NCI-H748 (cell line): ENCODE results near the gene GFER.
"Not testable (repeated sequence)": the region's sequence is repeated elsewhere in the genome, so short reads cannot be mapped to it uniquely, and the experiment has no call there.

Experiments used
- DNase-seq: peaks from one replicate; lab custom pipeline; 2025; ENCODE audit not compliant: unreplicated experiment; lab: John Stamatoyannopoulos, UW

The GFER gene

DNA sequence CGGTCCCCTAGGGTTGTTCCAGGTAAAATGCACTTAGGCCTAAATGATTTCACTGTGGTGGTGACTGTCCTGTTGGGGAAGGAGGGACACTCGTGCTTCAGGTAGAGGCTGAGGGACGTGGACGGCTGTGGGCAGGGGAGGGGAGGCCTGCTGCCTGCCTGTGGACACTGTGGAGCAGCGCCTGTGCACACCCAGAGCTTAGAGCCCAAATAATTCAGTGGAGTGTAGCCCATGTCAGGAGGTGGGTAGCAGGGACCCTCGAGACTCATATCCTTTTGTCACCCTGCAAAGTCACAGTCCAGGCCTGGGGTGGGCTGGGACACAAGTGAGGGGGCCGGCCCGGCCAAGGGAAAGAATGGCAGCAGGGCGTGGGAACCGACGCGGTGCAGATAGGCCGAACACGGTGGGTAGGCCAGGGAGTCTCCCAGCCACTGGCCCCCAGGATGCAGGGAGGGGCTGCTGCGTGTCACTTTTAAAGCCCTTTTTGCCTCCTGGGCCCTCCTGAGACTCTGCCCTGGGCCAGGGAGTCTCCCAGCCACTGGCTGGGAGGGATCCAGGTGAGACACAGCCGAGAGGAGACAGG lies 42.0 kb downstream of the GFER start:
- DNase-seq = no peak

DNA sequence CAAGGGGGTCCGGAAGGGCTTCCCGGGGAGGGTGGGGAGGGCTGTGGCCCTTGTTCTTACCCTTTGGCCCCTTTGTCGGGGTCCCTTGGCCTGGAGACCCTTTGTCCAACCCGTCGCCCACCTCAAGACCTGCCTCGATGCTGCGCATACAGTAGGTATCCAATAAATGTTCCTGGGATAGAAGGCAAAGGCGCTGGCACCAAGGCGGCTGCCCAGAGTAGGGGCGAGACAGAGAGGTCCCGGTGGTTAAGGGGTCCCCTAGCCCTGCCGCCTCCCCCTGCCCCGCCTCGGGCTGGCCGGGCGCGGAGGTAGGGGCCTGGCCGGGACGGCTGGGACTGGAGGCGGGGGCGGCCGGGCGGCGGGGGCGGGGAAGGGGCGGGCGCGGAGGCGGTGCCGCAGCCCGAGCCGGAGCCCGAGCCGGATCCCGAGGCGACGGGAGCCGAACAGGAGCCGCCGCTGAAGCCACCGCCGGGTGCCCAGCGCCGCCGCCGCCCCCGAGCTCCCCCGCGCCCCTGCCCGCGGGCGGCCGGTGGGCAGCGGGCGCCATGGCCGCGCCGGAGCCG lies 42.5 kb downstream of the GFER start, which contains the start of gene NHERF2:
TSS of gene NHERF2 (plus strand) at position 442 of the 563 bp plus-strand sequence. CDS start at position 546, 104 bp downstream.
- DNase-seq = peak; percentile 42

DNA sequence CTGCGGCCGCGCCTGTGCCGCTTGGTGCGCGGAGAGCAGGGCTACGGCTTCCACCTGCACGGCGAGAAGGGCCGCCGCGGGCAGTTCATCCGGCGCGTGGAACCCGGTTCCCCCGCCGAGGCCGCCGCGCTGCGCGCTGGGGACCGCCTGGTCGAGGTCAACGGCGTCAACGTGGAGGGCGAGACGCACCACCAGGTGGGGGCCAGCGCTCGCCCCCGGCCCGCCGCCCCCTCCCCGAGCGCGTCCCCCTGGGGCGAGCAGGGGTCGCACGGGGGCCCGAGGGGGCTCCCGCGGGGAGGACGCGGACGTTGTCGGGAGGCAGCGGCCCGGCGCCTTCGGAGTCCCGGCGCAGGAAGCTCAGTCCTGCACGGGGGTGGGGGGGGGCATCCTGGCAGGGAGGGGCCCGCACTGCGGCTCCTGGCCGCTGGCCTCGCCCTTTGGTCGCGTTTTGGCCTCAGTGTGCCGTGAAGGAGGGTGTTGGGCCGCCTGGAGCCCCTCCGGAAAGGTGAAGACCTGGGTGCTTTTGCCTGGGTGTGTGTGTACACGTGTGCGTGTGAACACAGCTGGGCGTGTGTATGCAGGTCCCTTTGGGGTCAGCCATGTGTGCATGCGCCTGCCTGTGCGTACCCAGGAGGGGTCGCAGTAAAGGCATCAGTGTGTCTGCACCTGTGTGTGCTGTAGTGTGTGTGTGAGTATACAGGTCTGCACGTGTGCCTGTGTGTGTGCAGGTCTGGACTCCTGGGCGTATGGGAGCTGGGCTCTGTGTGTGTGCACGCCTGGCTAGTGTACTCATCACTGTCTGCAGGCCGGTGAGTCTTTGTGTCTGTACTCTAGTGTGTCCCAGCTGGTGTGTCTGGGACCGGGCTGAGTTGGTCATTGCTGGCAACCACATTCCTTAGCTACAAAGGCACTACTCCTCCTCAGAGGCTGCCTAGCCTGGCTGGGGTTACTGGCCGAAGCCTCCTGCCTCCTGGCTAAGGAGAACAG lies 43.3 kb downstream of the GFER start:
- DNase-seq = peak; percentile 42

DNA sequence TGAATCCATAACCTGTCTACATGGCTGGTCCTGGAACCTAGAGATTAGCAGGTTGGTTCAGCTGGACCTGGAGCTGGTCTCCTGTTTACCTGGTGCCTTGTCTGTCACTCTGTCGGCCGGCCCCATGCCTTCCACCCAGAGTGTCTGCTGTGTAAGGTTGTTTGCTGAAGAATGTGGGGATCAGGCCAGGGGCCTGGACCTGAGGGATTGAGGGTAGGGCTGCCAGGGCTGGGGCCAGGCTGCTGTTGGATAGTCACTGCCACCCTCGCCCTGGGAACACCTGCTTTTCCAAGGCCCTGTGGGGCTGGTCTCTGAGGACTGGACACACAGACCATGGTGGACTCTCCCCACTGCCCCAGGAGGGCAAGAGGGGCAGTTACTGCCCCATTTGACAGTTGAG lies 44.2 kb downstream of the GFER start:
- no peak for DNase-seq

DNA sequence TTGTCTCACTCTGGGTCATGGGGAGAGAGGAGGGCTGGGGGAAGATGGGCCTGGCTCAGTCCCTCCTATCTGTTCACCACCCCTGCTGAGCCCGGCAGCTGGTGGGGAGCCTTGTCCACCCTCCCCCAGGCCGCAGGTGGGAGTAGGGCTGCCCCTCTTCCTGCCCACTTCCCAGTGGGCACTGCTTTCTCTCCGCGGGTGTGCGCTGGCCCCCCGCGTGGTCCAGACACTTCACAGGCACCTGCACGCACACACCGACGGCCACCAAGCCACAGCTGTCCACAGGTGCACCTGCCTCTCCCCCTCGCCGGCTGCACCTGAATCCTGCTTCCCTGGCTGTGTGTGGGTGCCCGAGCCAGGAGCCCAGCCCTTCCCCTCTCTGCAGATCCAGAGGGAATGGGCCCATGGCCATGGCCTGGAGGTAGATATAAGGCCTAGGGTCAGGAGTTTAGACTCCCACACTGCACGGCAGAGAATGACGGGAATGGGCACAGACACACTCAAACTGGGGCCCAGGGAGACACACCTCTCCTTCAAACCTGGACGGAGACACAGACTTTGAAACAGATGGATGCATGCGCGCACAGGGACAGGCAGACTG lies 44.7 kb downstream of the GFER start:
- DNase-seq = no peak

DNA sequence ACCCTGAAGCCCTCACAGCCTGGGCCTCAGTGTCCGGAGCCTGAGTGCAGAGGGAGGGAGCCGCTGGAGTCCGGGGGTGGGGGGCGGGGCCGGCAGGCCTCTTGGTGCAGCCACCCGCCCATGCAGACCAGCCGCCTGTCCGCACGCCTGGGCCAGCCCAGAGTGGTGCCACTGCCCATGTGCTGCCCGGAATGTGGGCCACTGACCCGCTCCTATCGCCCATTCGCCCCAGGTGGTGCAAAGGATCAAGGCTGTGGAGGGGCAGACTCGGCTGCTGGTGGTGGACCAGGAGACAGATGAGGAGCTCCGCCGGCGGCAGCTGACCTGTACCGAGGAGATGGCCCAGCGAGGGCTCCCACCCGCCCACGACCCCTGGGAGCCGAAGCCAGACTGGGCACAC lies 45.4 kb downstream of the GFER start:
- no peak for DNase-seq

DNA sequence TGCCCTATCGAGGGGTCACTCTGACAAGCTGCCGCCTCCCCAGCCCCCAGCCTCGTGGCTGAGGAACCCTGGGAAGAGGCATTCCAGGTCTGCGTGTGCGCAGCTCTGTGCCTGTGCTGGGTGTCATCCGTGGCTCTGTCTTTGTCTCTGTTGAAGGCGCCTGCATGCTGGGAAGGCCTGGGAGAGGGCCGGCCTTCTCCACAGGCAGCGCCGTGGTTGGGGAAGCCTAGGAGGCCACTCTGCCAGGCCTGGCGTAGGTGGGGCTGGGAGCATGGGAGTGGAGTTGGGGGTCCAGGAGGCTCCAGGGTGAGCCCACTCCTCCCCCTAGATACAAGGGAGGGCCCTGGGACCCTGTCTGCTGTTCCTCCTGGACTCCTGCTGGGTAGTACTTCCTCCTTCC lies 46.0 kb downstream of the GFER start:
- DNase-seq = no peak

DNA sequence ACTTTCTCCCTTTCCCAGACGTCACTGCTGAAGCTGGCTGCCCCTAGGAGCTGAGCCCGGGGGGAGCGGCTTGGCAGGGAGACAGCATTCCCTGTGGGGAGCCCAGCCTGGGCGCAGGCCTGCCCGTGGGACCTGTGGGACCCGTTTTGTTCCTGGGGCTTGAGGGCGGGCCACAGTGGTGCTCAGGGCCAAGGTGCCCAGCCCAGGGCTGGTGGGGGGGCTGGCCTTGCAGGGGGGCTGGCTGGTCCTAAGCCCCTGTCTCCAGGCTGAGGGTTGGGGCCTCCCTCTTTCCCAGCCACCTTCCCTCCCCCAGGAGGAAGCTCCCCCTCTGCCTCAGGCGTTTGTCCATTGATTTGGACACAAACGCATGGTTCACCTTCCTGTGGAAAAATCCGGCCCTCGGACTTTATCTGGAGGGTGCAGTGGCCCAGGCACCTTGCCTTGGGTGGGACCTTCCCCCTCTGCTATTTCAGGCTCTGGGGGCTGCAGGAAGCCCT lies 47.1 kb downstream of the GFER start:
- no peak for DNase-seq

DNA sequence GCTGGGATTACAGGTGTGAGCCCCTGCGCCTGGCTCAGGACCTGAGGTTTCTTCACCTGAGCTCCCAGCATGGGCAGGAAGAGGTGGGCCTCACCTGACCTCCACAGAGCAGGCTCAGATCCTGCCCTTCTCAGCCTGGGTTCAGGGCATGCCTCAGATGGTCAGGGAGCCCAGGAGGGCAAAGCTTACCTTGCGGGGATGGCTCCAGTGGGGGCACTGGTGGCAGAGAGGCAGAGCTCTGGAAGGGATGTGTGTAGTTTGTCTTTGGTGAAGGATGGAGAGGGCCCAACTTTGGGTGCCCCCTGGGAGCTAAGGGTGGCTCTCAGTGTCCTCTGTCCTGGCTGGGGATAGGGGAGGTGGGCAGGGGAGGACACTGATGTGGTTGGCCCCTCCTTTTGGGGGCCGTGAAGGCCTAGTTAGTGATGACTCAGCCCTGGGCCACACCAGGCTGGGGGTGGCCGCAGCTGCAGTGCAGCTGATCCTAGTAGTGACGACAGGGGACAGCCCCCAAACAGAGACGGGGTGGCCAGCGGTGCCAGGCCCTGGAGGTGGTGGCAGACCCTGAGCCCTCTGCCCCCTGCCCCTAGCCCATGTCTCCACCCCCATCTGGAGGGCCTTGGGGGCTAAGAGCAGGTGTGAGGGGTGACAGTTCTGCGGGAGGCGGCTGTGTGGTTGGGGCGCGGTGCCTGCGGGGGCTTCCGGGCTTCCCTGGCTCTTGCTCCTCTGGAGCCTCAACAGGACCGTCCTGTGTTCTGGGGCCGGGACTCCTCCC lies 48.5 kb downstream of the GFER start:
- DNase-seq = no peak

DNA sequence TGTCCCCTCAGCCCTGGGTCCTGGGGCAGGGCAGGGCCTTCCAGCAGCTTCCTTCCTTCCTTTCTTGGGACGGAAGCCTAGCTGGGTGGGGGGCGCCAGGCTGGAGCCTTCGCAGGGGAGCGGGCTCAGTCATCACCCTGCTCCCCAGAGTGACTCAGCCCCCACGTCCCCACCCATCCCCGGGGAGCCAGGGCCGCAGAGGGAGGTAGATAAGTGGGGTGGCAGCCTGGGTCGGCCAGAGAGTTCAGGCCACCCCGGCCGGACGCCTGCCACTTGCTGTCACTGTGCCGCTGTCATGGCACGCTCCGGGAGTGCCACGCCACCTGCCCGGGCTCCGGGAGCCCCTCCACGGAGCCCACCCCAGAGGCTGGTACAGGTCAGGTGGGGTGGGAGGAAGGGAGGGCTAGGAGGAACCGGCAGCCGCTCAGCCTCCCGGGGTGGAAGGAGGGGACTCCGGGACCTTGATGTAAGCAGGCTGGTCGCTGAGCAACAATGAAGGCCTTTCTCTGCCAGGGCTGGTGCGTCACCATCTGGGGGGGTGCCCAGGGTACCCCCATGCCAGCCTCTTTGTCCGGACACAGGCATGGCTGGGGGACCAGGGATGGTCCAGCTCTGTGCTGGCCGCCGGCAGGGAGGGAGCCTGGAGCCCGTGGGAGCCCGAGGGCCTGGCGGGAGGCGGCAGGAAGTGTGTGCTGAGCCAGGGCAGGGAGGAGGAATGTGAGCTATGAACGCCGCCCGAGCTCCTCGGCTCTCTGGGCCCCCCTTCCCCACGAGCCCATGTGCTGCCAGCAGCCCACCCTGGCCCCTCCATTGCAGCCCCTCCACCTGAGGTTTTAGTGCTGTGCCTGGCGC lies 49.3 kb downstream of the GFER start:
- DNase-seq = no peak

DNA sequence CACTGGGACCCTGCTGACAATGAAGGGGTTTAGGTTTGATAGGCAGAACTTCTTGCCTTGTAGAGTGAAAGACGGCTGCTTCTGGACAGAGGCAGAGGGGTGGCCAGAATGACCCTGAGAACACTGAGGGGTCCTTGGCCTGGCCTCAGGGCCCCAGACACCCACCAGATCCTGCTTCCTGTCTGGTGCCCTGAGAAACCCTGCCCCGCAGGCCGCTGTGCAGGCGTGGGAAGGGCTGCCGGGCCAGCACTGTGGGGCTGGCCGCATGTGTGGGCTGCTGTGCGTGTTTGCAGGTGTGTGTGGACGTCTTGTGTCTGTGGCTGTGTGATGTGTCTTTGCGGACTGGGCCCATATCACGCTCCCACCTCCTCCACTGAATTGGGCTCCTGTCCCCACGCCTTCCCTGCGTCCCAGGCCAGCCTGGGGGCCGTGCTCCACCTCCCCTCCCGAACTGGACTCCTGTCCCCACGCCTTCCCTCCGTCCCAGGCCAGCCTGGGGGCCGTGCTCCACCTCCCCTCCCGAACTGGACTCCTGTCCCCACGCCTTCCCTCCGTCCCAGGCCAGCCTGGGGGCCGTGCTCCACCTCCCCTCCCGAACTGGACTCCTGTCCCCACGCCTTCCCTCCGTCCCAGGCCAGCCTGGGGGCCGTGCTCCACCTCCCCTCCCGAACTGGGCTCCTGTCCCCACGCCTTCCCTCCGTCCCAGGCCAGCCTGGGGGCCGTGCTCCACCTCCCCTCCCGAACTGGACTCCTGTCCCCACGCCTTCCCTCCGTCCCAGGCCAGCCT lies 50.1 kb downstream of the GFER start:
- DNase-seq = not testable (repeated sequence)

DNA sequence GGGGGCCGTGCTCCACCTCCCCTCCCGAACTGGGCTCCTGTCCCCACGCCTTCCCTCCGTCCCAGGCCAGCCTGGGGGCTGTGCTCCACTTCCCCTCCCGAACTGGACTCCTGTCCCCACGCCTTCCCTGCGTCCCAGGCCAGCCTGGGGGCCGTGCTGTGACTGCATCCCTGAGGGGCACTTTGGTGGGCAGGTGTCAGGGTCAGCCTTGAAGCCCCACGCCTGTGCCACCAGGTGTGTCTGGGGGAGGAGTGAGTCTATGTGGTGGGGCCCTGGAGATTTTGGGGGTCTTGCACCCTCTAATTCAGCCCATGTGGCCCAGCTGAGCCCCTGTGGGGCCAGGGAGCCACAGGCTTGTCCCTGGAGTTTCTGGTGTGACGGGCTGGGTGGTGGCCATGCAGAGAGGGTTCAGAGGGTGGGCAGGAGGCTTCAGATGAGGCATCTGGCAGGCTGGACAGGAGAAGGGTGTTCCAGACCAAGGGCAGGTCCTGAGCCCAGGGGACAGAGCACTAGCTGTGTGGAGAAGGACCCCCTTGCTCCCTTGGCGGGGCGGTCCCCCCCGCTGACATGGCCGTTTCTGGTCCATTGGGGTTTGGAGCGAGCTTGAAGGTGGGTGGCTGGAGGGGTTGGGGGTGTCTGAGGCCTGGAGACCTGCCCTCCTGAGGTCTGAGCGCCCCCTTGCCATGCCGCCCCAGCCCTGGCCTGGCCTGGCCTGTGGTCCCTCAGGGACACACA lies 50.9 kb downstream of the GFER start:
- no peak for DNase-seq

DNA sequence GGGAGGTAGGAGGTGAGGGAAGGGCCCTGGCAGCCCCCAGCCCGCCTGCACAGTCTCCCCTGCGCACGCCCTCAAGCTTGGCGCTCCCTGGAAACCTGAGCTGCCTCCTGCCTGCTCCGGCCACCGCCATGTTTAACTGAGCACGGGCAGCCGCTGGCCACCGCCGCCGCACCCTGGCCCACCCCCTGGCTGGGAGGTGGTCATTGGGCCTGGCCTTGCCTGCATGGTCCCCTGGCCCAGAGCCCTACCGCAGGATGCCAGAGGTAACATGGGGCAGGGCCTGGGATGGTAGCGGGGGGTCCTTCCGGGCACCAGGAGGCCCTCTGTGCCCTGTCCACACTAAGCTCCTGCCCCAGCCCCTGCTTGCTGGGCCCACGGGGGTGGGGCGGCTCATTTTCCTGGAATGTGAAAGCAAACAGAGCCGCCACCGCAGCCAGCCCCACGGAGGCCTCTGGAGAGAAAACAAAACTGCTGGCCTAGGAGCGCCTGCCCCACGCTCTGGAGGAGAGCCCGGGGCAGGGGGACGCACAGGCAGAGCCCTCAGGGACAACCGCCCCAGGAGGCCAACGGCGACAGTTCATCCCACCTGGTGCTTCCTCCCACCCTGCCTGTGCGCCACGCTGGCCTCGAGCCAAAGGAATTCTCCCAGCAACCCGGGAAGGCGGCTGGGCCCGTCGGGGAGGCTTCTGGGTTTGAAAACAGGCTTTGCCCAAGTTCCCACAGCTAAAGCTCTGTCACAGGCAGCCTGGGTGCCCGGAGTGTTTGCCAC lies 51.6 kb downstream of the GFER start:
- peak; percentile 5 for DNase-seq

DNA sequence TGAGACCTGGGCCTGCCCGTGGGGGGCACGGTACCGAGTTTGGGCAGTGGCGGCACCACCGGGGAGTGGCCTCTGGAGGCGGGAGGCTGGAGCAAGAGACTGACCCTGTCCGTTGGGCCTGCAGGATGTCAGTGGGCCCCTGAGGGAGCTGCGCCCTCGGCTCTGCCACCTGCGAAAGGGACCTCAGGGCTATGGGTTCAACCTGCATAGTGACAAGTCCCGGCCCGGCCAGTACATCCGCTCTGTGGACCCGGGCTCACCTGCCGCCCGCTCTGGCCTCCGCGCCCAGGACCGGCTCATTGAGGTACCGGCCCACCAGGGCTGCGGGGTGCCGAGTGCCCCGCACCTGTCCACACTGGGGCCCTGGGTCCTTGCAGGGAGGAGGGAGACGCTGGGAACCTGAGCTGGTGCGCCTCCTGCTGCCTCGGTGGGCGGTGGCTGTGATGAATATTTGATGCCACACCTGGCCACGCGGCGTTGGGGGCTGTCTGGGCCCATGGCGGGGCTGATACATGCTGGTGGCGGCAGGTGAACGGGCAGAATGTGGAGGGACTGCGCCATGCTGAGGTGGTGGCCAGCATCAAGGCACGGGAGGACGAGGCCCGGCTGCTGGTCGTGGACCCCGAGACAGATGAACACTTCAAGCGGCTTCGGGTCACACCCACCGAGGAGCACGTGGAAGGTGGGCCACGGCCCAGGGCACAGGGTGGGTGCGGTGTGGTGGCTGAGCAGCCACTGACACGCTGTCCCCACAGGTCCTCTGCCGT lies 52.4 kb downstream of the GFER start:
- no peak for DNase-seq

DNA sequence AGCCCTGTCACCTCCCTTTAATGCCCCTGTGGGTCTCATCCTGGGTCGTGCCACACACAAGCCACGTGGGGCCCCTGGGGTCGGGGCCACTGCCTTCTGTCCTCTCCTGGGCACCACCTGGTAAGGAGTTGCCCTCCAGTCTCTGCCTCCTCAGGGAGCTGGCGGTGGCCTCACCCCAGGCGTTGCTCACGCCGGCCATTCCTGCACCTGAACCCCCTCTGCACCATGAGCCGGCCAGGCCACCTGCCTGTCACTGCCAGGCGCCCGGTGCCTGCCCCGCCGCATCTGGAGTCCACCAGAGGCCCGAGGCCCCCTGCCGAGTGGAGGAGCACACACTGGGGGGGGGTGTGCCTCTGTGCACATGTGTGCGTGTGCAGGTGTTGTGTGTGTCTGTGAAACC lies 53.1 kb downstream of the GFER start:
- DNase-seq = no peak
